ENCODE results near the gene UGT1A10.

DNA sequence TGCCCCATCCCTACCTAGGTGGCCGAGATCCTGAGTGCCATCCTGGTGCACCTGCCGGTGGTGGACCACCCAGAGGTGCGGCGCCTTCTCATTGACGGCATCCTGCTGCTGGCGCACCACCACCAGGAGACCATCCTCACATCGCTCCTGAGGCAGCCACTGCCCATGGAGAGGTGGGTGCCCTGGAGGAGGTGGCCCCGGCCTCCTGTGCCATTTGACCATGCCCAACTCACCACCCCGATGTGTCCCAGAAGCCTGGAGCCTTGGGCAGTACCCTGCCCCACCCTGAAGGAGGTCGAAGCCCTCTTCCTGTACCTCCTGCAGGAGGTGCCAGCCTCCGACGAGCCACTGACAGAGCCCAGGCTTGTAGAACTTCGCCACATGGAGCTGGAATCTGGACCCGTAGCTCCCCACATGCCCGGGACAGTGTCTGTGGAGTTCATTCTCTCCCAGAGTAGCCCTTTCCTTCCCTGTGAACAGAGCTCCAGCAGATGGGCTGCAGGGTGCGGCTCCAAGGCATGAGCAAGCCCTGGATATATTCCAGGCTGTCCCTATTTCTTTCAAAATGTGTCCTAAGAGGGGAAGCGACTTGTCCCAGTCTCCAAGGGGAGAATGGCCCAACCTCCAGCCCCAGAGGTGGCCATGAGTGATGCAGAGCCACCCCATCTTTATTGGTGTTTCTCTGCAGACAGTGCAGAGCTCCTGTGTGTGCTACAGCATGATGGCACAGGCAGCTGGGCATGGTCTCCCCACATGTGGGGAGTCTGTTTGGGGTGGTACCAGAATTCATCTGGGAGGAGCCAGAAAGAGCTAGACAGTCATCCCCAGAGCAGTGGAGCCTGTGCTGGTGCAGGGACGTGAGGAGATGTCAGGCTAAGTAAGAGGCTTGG is 183.9 kb downstream of the UGT1A10 start:
- TF ChIP-seq, protein P1, sequence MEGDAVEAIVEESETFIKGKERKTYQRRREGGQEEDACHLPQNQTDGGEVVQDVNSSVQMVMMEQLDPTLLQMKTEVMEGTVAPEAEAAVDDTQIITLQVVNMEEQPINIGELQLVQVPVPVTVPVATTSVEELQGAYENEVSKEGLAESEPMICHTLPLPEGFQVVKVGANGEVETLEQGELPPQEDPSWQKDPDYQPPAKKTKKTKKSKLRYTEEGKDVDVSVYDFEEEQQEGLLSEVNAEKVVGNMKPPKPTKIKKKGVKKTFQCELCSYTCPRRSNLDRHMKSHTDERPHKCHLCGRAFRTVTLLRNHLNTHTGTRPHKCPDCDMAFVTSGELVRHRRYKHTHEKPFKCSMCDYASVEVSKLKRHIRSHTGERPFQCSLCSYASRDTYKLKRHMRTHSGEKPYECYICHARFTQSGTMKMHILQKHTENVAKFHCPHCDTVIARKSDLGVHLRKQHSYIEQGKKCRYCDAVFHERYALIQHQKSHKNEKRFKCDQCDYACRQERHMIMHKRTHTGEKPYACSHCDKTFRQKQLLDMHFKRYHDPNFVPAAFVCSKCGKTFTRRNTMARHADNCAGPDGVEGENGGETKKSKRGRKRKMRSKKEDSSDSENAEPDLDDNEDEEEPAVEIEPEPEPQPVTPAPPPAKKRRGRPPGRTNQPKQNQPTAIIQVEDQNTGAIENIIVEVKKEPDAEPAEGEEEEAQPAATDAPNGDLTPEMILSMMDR (IDR thresholded peaks at IDR 0.05; ENCODE audit: low read depth, low read length, poor library complexity, severe bottlenecking), result no peak
- TF ChIP-seq EZH2phosphoT487 (IDR thresholded peaks at IDR 0.05; ENCODE audit: borderline replicate concordance, low read length), result no peak

All from DOHH2 (cell line).